ENCODE data around the gene PDHX. TPM values are rescaled to one million over a fixed set of nuclear protein-coding genes. Genes with fewer than 3 reads are reported as not detected.

The PDHX gene
- total RNA-seq, 1 experiment from 2014 or later: 85.4 TPM

GRCh38 chr11:35042224-35042623 is 125.8 kb downstream of the PDHX start:
- Histone ChIP-seq H3K27me3 (replicated peaks; ENCODE audit: control insufficient read depth, insufficient read depth, low read length) (no peaks in the 10 kb centered on the region), H3K9me3 (no peaks in the 10 kb centered on the region), H3K36me3 (ENCODE audit: control insufficient read depth, insufficient read depth, low read length) (no peaks in the 10 kb centered on the region), H3K4me3 (ENCODE audit: low read depth, low read length) (no peak overlapping the region), H3K4me1 (peaks cover 9% of the 10 kb centered on the region)
- Mint-ChIP-seq H3K4me3 (ENCODE audit: unreplicated experiment) (no peak overlapping the region), H3K27me3 (ENCODE audit: insufficient read depth, unreplicated experiment) (no peaks in the 10 kb centered on the region), H3K9me3 (ENCODE audit: unreplicated experiment) (no peaks in the 10 kb centered on the region), H3K36me3 (ENCODE audit: insufficient read depth, unreplicated experiment) (no peaks in the 10 kb centered on the region), H3K4me1 (ENCODE audit: low read depth, unreplicated experiment) (no peaks in the 10 kb centered on the region), H3K27ac (ENCODE audit: unreplicated experiment) (no peak overlapping the region)
- ChIA-PET CTCF (no interaction called here), POLR2A (no interaction called here)
- DNase-seq: no peak
- no peak for TF ChIP-seq CTCF (IDR thresholded peaks at IDR 0.05; ENCODE audit: insufficient read depth in 1 of 2, low read depth in 1 of 2, low read length in 1 of 2, severe bottlenecking in 1 of 2, unreplicated experiment in 1 of 2)
- no TSS peak for BruUV-seq (replicated peaks)
- intact Hi-C loops (cut with micrococcal nuclease; ENCODE audit: unreplicated experiment): no loop called here

DNA sequence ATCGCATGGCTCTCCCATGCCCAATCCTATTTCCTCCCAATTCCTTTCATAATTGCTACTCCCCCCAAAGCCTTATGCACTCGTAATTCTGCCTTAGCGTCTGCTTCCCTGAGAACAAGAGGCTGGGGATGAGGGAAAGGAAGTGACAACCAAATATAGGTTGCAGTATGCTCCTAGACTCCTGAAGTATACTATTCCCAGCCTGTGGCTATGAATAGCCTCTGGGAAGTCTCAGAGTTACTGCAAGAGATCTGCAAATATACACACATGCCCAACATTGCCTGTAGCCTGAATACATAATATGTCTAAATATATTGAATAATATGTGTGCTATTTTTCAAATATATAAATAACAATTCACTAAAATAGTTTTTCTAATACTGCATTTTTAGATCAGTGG is 126.5 kb downstream of the PDHX start:
- peaks cover 9% of the 10 kb centered on the region for H3K4me1 ChIP-seq
- POLR2A ChIA-PET: no interaction called here
- no TSS peak for BruUV-seq (replicated peaks)
- intact Hi-C loops (cut with micrococcal nuclease; ENCODE audit: unreplicated experiment): no loop called here
- H3K4me1 Mint-ChIP-seq (ENCODE audit: low read depth, unreplicated experiment): peaks cover under 1% of the 10 kb centered on the region
- H3K9me3 Mint-ChIP-seq (ENCODE audit: unreplicated experiment): peaks cover 2% of the 10 kb centered on the region
- H3K27me3 Mint-ChIP-seq (ENCODE audit: insufficient read depth, unreplicated experiment): no peaks in the 10 kb centered on the region
- H3K36me3 ChIP-seq (ENCODE audit: control insufficient read depth, insufficient read depth, low read length): no peaks in the 10 kb centered on the region
- TF ChIP-seq CTCF (IDR thresholded peaks at IDR 0.05; ENCODE audit: insufficient read depth in 1 of 2, low read depth in 1 of 2, low read length in 1 of 2, severe bottlenecking in 1 of 2, unreplicated experiment in 1 of 2): no peak
- no peaks in the 10 kb centered on the region for H3K27me3 ChIP-seq (replicated peaks; ENCODE audit: control insufficient read depth, insufficient read depth, low read length)
- no peak overlapping the region for H3K4me3 ChIP-seq (ENCODE audit: low read depth, low read length)
- DNase-seq: no peak
- H3K36me3 Mint-ChIP-seq (ENCODE audit: insufficient read depth, unreplicated experiment): no peaks in the 10 kb centered on the region
- H3K4me3 Mint-ChIP-seq (ENCODE audit: unreplicated experiment): no peak overlapping the region
- no peak overlapping the region for H3K27ac Mint-ChIP-seq (ENCODE audit: unreplicated experiment)
- CTCF ChIA-PET: no interaction called here
- peaks cover 3% of the 10 kb centered on the region; the same call in 1 of the 2 replicates for H3K9me3 ChIP-seq

DNA sequence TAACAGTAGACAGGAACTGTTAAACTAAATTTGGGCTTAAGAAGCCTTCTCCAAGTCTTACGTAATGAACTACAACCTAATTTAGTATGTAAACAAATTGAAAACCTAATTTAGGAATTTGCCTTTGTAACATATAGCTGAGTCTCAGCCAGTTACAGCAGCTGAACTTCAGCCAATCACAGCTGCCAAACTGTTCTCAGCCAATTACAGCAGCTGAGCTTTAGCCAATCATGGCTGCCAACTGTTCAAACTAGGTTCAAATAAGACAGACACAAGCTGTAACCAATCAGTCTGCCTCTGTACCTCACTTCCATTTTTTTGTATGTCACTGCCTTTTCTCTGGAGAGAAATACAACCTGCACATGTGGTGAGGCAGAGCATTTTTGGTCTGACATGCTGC is 127.5 kb downstream of the PDHX start:
- no peak overlapping the region for H3K4me3 ChIP-seq (ENCODE audit: low read depth, low read length)
- no peak for DNase-seq
- H3K4me1 Mint-ChIP-seq (ENCODE audit: low read depth, unreplicated experiment): peaks cover 7% of the 10 kb centered on the region
- H3K9me3 Mint-ChIP-seq (ENCODE audit: unreplicated experiment): peaks cover 12% of the 10 kb centered on the region
- no peaks in the 10 kb centered on the region for H3K27me3 ChIP-seq (replicated peaks; ENCODE audit: control insufficient read depth, insufficient read depth, low read length)
- ChIA-PET CTCF (no interaction called here), POLR2A (no interaction called here)
- no peaks in the 10 kb centered on the region for H3K36me3 ChIP-seq (ENCODE audit: control insufficient read depth, insufficient read depth, low read length)
- intact Hi-C loops (cut with micrococcal nuclease; ENCODE audit: unreplicated experiment): no loop called here
- no peak overlapping the region for H3K4me3 Mint-ChIP-seq (ENCODE audit: unreplicated experiment)
- no peak for TF ChIP-seq CTCF (IDR thresholded peaks at IDR 0.05; ENCODE audit: insufficient read depth in 1 of 2, low read depth in 1 of 2, low read length in 1 of 2, severe bottlenecking in 1 of 2, unreplicated experiment in 1 of 2)
- no peak overlapping the region for H3K27ac Mint-ChIP-seq (ENCODE audit: unreplicated experiment)
- BruUV-seq (replicated peaks): no TSS peak
- peaks cover 9% of the 10 kb centered on the region for H3K4me1 ChIP-seq
- H3K27me3 Mint-ChIP-seq (ENCODE audit: insufficient read depth, unreplicated experiment): no peaks in the 10 kb centered on the region
- no peaks in the 10 kb centered on the region for H3K36me3 Mint-ChIP-seq (ENCODE audit: insufficient read depth, unreplicated experiment)
- H3K9me3 ChIP-seq: peaks cover 9% of the 10 kb centered on the region

All from Caco-2 (cell line).